HG03175 (cell line): ENCODE data around the gene GNPTG.
A peak's percentile ranks its signal among the peaks of the same experiment; 100 is the strongest.

Source experiments
- ATAC-seq: cut with Tn5 transposase; IDR thresholded peaks from one replicate; pipeline ENCODE4 v1.9.1; 2021; ENCODE audit warnings: mild to moderate bottlenecking, moderate library complexity; ENCODE audit not compliant: unreplicated experiment

GNPTG gene

DNA sequence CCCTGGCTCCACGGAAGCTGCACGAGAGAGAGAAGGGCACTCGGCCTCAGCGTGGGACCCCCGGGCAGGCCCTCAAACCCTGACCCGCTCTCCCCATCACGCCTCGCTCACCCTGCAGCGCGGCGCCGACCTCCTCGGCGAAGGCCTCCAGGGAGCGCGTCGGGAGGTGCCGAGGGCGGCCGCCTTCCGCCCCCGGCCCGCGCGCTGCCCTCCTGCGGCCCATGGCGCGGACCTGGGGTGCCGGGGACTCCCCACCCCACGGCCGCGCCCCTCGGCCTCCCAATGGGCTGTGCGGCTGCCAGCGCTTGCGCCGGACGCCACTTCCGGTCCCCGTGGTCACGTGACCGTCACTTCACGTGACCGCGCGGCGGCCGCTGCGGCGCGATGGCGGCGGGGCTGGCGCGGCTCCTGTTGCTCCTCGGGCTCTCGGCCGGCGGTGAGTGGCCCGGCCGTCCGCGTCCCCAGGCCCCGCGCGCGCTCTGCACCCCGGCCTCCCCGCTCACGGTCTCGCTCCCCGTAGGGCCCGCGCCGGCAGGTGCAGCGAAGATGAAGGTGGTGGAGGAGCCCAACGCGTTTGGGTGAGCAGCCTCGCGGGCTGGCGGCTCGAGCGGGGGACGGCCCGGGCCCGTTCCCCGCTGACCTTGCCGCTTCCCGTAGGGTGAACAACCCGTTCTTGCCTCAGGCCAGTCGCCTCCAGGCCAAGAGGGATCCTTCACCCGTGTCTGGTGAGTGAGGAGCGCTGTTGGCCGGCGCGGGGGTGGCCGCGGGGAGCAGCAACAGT, at the start of gene GNPTG, which contains the start of gene TSR3:
Gene GNPTG (plus strand): TSS at position 350 of the 781 bp plus-strand sequence. CDS start 35 bp downstream, at position 385.
Gene TSR3 (minus strand): TSS at position 297 of the 781 bp plus-strand sequence. CDS start 74 bp downstream, at position 223.
- ATAC-seq = peak; percentile 75

GRCh38 chr16:1305823-1306222, 45.9 kb upstream of the GNPTG start:
- no peak for ATAC-seq

GRCh38 chr16:1306334-1306733, 45.4 kb upstream of the GNPTG start:
- no peak for ATAC-seq

GRCh38 chr16:1308036-1308976, 43.4 kb upstream of the GNPTG start:
- peak; percentile 21 for ATAC-seq

DNA sequence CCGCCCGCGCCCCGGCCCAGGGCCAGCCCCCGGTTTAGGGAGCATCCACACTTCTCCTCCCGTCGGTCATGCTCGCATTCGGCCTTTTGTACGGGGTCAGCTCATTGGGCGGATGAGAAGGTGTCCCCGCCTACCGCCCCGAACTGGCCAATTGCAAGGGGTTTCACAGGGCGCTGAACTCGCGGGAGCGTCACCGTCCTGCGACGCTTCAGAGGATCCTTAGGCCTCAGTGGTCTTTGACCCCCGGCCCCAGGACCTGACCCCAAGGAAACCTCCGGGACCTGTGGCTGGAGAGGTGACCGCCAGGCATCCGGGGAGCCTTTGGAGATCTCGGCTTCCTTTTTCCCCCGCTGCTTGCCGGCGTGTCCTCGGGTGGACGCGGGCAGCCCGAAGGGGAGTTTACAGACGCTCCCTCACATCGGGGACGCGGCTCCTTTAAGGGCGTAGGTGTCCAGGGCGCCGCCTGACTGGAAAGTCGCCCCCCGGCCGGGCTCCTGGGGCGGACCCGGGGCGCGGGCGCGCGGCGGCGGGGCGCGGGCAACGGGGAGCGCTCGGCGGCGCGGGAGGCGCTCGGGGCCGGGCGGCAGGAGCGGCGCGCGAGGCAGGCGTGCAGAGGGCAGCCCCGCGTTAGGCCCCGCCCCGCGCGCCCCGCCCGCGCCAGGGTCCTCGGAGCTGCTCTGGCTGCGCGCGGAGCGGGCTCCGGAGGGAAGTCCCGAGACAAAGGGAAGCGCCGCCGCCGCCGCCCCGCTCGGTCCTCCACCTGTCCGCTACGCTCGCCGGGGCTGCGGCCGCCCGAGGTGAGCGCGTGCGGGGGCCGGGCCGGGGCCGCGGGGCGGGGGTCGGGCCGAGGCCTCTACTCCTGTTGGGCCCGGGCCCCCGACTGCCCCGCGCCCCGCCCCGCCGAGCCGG, 42.5 kb upstream of the GNPTG start, which contains the start of gene UBE2I:
Gene UBE2I (plus strand): TSS at position 660 of the 909 bp plus-strand sequence. CDS start 4,395 bp downstream, outside the sequence.
- peak; percentile 70 for ATAC-seq

DNA sequence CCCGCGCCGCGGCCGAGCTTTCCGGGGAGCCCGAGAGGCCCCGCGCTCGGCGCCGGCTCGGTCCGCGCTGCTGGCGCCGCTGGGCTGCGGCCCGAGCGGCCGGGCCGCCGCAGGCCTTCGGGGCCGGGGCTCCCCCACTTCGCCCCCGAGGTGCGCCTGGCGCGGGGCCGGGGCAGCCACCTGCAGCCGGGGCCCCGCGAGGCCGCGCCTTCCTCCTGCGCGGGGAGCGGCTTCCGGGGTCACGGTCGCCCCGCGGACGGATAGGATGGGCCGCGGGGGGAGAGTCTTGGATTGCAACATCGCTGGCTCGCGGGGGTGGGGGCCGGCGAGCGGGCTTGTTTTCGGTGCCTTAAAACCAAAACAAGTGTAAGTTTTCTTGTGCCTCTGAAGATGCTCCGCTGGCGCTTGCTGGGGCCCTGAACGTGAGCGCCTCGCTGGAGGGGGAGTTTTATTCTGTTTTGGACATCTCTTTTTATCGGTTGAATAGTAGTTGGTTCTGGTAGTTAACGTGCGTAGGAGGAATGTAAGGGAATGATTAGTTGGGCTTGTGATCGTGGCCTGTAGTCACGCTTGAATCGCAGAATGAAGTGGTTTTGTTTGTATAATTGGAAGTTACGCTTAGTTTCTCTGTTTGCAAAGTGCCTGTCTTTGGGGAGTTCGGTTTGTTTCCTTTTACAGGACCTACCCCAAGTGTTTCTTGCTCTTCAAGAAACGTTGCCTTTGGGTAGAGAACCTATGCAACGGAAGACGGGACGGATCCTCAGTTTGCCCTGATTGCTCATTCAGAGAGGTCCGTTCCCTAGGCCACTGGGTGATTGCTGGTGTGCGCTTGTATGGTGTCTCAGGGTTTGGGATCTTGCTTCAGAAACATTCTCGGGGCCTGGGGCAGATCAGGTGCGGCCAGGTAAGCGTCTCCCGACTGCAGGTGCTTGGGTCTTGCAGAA, 41.6 kb upstream of the GNPTG start:
- ATAC-seq = peak; percentile 20

GRCh38 chr16:1310832-1311200, 40.9 kb upstream of the GNPTG start:
- ATAC-seq = no peak

DNA sequence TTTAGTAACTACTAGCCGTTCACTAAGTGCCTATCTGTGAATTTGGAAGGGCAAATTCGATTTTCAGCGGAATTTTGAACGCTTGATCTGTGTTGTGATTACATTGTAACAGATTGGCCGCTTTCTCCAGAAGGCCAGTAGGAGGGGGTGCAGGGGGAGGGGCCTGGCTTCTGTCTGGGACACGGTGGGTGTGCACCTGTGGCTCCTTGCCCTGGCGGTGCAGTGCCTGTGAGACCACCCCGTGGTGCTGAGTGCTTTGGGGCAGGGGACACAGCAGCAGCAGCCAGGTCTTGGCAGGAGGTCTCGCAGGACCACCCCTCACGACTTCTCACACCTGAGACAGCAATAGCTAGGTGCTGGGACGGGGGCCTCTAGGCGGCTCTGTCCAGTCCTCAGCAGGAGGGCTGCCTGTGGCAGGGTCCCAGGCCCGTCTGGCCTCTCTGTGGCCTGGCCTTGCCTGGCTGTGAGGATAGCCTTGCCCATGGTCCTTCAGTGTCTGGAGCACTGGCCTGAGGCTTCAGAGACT, 40.5 kb upstream of the GNPTG start:
- ATAC-seq = no peak

GRCh38 chr16:1311738-1312466, 39.8 kb upstream of the GNPTG start:
- no peak for ATAC-seq

DNA sequence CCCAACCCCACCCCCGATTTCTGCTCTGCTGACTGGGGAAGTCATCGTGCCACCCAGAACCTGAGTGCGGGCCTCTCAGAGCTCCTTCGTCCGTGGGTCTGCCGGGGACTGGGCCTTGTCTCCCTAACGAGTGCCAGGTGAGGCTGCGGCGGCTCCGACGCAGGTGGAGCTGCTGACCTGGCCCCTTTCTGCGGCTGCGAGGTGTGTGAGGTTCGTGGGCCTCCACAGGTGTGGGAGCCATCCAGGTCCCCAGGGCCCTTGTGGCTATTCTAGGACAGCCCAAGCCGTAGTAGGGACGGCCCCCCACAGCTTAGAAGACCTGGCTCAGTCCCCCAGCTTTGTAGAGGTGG, 39.3 kb upstream of the GNPTG start:
- ATAC-seq = no peak

DNA sequence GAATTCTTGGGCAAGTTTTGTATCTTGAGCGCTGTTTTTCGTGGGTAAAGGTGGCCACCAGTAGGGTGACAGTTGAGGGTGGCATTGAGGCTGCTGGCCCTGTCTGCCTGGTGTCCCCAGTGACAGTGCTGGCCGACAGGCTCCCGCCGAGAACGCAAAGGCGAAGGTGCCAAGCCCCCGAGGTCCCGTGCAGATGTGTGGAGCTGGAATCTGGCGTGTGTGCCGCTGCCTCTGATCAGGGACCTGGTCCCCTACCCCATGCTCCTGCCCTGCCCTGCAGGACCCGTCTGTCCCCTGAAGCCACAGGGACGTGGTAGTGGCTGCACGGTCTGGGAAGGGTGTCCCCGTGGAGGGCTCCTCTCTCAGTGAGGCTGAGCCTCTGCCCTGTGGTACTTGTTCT, 38.8 kb upstream of the GNPTG start:
- no peak for ATAC-seq

GRCh38 chr16:1313721-1314369, 37.9 kb upstream of the GNPTG start:
- no peak for ATAC-seq

DNA sequence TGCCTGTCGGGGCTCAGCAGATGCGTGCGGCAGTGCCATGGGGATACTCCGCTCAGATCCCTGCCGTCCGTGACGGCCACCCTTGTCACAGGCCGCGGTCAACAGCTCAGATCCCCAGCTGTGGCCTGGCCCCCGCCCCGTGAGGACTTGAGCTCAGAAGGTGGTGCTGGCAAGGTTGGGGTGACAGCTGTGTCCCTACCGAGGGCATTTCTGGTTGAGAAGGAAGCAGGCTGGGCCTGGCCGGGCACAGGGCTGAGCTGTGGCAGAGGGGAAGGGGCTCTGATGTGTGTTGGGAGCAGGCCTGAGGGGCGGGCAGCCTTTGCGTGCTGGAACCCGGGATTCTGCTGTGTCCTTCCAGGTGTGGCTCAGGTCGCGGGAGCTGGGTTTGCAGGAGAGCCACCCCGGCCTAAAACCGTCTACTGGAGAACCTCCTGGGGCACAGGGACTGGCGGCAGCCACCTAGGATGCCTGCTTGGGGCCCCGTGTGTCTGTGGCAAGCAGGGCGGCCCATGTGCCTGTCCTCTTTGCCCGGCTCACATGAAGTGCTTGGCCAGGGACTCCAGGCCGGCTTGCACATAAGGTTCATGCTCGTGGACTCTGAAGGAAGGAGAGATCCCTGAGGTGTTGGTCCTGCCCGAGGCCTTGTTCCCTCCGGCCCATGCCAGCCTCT, 37.2 kb upstream of the GNPTG start:
- ATAC-seq = no peak

- ATAC-seq = no peak
Measured at GRCh38 chr16:1315081-1316032, 36.4 kb upstream of the GNPTG start.

GRCh38 chr16:1316033-1316405, 35.7 kb upstream of the GNPTG start:
- no peak for ATAC-seq

DNA sequence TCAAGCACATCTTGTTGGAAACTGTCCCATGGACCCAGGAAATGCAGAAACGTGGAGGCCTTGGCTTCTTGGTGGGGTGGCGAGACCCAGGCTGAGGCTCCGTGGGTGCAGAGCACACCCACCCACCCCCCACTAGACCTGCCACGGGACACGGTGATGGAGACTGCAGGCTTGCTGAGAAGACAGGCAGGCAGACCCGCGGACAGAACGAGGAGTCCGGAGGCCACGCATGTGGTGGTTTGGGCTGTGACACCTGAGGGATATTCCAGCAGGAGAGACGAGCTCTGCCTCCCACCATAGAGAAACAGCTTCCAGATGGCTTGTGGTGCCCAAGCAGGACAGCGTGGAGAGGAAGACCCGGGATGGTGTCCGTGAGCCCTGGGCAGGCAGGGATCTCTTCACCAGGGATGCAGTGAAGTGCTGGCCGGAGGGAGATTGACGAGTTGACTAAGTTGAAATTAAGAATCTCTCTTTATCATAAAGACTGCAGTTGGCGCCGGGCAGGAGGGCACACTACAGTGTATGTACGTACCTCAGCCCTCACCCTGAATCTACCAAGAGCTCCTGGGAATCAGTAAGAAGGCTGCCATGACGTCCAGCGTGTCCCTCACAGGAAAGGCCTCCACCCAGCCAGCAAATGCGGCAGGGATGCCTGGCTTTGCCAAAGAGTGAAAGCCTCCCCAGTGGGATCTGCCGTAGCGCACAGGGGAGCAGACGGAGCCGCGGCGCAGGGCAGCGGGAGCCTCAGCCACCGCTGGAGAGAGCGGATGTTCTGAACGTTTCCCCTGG, 34.1 kb upstream of the GNPTG start:
- ATAC-seq = no peak
